Measurements from ENCODE around the gene LSS. TPM values are rescaled to one million over a fixed set of nuclear protein-coding genes. Genes with fewer than 3 reads are reported as not detected.

LSS gene
- total and polyA plus RNA-seq, 4 donors, result 27.6 to 194 (median 89.3) TPM

GRCh38 chr21:46195595-46196195 lies 32.9 kb downstream of the LSS start:
- H3K27me3 ChIP-seq (ENCODE audit: control insufficient read depth in 4 of 4, insufficient read depth in 4 of 4, low read length in 3 of 4), result no peaks in the 10 kb centered on the region
- 92% methylated on average over 20 of the region's 20 CpGs for WGBS
- no peak overlapping the region for H3K4me3 ChIP-seq (ENCODE audit: low read depth in 1 of 3, low read length in 3 of 3)
- no peaks in the 10 kb centered on the region for H3K9me3 ChIP-seq (ENCODE audit: control insufficient read depth in 4 of 4, low read length in 3 of 4)
- H3K4me1 ChIP-seq (ENCODE audit: control insufficient read depth in 4 of 4, insufficient read depth in 4 of 4, low read length in 3 of 4), result no peaks in the 10 kb centered on the region
- peaks cover 13 to 62% (median 46%) of the 10 kb centered on the region in 4 donors for H3K36me3 ChIP-seq (ENCODE audit: control insufficient read depth in 4 of 4, insufficient read depth in 3 of 4, low read depth in 1 of 4, low read length in 3 of 4)
- no peak overlapping the region for H3K27ac ChIP-seq (ENCODE audit: low read depth in 1 of 2, low read length in 2 of 2)
- TF ChIP-seq, protein P1, sequence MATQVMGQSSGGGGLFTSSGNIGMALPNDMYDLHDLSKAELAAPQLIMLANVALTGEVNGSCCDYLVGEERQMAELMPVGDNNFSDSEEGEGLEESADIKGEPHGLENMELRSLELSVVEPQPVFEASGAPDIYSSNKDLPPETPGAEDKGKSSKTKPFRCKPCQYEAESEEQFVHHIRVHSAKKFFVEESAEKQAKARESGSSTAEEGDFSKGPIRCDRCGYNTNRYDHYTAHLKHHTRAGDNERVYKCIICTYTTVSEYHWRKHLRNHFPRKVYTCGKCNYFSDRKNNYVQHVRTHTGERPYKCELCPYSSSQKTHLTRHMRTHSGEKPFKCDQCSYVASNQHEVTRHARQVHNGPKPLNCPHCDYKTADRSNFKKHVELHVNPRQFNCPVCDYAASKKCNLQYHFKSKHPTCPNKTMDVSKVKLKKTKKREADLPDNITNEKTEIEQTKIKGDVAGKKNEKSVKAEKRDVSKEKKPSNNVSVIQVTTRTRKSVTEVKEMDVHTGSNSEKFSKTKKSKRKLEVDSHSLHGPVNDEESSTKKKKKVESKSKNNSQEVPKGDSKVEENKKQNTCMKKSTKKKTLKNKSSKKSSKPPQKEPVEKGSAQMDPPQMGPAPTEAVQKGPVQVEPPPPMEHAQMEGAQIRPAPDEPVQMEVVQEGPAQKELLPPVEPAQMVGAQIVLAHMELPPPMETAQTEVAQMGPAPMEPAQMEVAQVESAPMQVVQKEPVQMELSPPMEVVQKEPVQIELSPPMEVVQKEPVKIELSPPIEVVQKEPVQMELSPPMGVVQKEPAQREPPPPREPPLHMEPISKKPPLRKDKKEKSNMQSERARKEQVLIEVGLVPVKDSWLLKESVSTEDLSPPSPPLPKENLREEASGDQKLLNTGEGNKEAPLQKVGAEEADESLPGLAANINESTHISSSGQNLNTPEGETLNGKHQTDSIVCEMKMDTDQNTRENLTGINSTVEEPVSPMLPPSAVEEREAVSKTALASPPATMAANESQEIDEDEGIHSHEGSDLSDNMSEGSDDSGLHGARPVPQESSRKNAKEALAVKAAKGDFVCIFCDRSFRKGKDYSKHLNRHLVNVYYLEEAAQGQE (IDR thresholded peaks at IDR 0.05), result no peak
- TF ChIP-seq, protein P2, sequence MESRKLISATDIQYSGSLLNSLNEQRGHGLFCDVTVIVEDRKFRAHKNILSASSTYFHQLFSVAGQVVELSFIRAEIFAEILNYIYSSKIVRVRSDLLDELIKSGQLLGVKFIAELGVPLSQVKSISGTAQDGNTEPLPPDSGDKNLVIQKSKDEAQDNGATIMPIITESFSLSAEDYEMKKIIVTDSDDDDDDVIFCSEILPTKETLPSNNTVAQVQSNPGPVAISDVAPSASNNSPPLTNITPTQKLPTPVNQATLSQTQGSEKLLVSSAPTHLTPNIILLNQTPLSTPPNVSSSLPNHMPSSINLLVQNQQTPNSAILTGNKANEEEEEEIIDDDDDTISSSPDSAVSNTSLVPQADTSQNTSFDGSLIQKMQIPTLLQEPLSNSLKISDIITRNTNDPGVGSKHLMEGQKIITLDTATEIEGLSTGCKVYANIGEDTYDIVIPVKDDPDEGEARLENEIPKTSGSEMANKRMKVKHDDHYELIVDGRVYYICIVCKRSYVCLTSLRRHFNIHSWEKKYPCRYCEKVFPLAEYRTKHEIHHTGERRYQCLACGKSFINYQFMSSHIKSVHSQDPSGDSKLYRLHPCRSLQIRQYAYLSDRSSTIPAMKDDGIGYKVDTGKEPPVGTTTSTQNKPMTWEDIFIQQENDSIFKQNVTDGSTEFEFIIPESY (IDR thresholded peaks at IDR 0.05), result no peak
- no peak for TF ChIP-seq MAX (IDR thresholded peaks at IDR 0.05)
- no peak for TF ChIP-seq JUND (IDR thresholded peaks at IDR 0.05)
- TF ChIP-seq YY1 (IDR thresholded peaks at IDR 0.05), result no peak
- TF ChIP-seq RAD21 (IDR thresholded peaks at IDR 0.05), result no peak
- TF ChIP-seq, protein P3, sequence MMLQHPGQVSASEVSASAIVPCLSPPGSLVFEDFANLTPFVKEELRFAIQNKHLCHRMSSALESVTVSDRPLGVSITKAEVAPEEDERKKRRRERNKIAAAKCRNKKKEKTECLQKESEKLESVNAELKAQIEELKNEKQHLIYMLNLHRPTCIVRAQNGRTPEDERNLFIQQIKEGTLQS (IDR thresholded peaks at IDR 0.05), result no peak
- TF ChIP-seq RXRA (IDR thresholded peaks at IDR 0.05), result no peak
- no peak for TF ChIP-seq FOXA1 (IDR thresholded peaks at IDR 0.05)
- DNase-seq (ENCODE audit: low spot score), result no peak
- no peak overlapping the region for H3K9ac ChIP-seq (ENCODE audit: low read depth in 1 of 2, low read length in 2 of 2)

- Histone ChIP-seq H3K4me3 (ENCODE audit: low read depth in 1 of 3, low read length in 3 of 3) (no peak overlapping the region), H3K9ac (ENCODE audit: low read depth in 1 of 2, low read length in 2 of 2) (no peak overlapping the region), H3K27ac (ENCODE audit: low read depth in 1 of 2, low read length in 2 of 2) (no peak overlapping the region), H3K4me1 (ENCODE audit: control insufficient read depth in 4 of 4, insufficient read depth in 4 of 4, low read length in 3 of 4) (no peaks in the 10 kb centered on the region), H3K9me3 (ENCODE audit: control insufficient read depth in 4 of 4, low read length in 3 of 4) (no peaks in the 10 kb centered on the region), H3K36me3 (ENCODE audit: control insufficient read depth in 4 of 4, insufficient read depth in 3 of 4, low read depth in 1 of 4, low read length in 3 of 4) (peaks cover 17 to 67% (median 45%) of the 10 kb centered on the region in 4 donors), H3K27me3 (ENCODE audit: control insufficient read depth in 4 of 4, insufficient read depth in 4 of 4, low read length in 3 of 4) (no peaks in the 10 kb centered on the region)
- WGBS, result 94% methylated on average over 34 of the region's 34 CpGs
- DNase-seq (ENCODE audit: low spot score), result peak; percentile 26
- TF ChIP-seq TAF1 (conservative IDR thresholded peaks at IDR 0.05) (no peak), SP1 (IDR thresholded peaks at IDR 0.05) (no peak), RAD21 (IDR thresholded peaks at IDR 0.05) (no peak), HNF4A (conservative IDR thresholded peaks at IDR 0.05) (no peak), MAX (IDR thresholded peaks at IDR 0.05) (no peak), NR2F2 (IDR thresholded peaks at IDR 0.05) (no peak), EGR1 (IDR thresholded peaks at IDR 0.05; ENCODE audit: low read depth in 2 of 2) (no peak), FOXA2 (IDR thresholded peaks at IDR 0.05) (no peak), RXRA (IDR thresholded peaks at IDR 0.05) (no peak)
- TF ChIP-seq, protein P1 (IDR thresholded peaks at IDR 0.05), result no peak
Measured at GRCh38 chr21:46194374-46195334, 33.9 kb downstream of the LSS start.
